Measurements from ENCODE around the gene ZDHHC20.

ZDHHC20 gene, protein sequence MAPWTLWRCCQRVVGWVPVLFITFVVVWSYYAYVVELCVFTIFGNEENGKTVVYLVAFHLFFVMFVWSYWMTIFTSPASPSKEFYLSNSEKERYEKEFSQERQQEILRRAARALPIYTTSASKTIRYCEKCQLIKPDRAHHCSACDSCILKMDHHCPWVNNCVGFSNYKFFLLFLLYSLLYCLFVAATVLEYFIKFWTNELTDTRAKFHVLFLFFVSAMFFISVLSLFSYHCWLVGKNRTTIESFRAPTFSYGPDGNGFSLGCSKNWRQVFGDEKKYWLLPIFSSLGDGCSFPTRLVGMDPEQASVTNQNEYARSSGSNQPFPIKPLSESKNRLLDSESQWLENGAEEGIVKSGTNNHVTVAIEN

DNA sequence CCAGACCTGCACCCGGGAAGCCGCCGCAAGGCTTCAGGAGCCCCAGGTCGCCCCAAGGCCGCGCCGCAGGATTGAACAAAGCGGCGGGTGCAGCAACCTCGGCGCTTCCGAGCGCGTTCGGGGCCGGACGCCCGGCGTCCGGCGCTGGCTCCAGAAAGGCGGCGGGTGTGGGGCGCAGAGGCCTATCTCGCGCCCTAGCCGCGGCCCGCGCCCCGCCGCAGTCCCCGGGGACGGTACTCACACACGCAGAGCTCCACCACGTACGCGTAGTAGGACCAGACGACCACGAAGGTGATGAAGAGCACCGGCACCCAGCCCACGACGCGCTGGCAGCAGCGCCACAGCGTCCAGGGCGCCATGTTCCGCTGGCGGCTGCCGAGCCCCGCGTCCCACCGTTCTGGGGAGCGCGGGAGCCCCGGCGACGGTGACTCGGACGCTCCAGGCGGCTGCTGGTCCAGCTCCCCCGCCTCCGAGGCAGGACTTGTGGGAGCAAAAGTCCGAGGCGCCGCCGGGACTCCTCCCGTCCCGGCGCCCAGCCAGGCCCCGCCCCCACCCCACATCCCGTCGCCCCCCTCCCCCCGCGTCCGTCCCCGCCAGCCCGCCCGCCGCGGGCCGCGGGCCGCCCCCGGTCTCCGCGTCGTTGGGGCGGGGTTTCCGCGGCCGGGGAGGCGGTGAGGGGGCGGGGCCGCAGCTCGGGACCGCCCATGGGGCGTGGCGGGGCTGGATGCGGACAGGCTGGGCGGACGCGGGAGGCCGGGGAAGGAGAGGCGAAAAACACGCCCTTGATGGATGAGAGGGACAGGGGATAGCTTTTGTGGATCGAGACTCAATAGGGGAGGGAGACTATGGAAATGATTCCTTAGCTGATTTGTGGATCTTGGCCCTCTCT, at the start of gene ZDHHC20:
ZDHHC20 (minus strand) TSS at position 491 of the 889 bp plus-strand sequence; CDS start at position 359, 132 bp downstream.
- H3K9me2 ChIP-seq (replicated peaks; ENCODE audit: control insufficient read depth, low read length), result no peaks in the 10 kb centered on the region
- no peaks in the 10 kb centered on the region for H3F3A ChIP-seq (ENCODE audit: control insufficient read depth, insufficient read depth)
- peaks cover 20% of the 10 kb centered on the region for H3K4me1 ChIP-seq (ENCODE audit: control insufficient read depth, low read length)
- peak within 1 kb of the TSS; percentile 72 for H3K27ac ChIP-seq (ENCODE audit: low read depth, low read length)
- H3K27me3 ChIP-seq (ENCODE audit: control insufficient read depth, low read length), result no peaks in the 10 kb centered on the region
- TF ChIP-seq, protein P1, sequence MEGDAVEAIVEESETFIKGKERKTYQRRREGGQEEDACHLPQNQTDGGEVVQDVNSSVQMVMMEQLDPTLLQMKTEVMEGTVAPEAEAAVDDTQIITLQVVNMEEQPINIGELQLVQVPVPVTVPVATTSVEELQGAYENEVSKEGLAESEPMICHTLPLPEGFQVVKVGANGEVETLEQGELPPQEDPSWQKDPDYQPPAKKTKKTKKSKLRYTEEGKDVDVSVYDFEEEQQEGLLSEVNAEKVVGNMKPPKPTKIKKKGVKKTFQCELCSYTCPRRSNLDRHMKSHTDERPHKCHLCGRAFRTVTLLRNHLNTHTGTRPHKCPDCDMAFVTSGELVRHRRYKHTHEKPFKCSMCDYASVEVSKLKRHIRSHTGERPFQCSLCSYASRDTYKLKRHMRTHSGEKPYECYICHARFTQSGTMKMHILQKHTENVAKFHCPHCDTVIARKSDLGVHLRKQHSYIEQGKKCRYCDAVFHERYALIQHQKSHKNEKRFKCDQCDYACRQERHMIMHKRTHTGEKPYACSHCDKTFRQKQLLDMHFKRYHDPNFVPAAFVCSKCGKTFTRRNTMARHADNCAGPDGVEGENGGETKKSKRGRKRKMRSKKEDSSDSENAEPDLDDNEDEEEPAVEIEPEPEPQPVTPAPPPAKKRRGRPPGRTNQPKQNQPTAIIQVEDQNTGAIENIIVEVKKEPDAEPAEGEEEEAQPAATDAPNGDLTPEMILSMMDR (IDR thresholded peaks at IDR 0.05; ENCODE audit: low read depth, low read length, poor library complexity, severe bottlenecking), result no peak
- TF ChIP-seq EZH2phosphoT487 (IDR thresholded peaks at IDR 0.05; ENCODE audit: borderline replicate concordance, low read length), result no peak
- peaks cover 7% of the 10 kb centered on the region; the same call in 1 of the 2 replicates for H4K20me1 ChIP-seq (ENCODE audit: control insufficient read depth, insufficient read depth, low read depth, low read length)
- H3K4me2 ChIP-seq (ENCODE audit: low read length), result peak within 1 kb of the TSS; percentile 77
- peaks cover 12% of the 10 kb centered on the region; the same call in 1 of the 2 replicates for H3K36me3 ChIP-seq (ENCODE audit: control insufficient read depth, low read length)
- peaks cover 50% of the 10 kb centered on the region for H3K79me2 ChIP-seq (ENCODE audit: control insufficient read depth, low read length)
- no peaks in the 10 kb centered on the region for H3K9me3 ChIP-seq (ENCODE audit: control insufficient read depth, insufficient read depth, low read length)
- H3K4me3 ChIP-seq (ENCODE audit: low read length), result peak within 1 kb of the TSS; percentile 92

DNA sequence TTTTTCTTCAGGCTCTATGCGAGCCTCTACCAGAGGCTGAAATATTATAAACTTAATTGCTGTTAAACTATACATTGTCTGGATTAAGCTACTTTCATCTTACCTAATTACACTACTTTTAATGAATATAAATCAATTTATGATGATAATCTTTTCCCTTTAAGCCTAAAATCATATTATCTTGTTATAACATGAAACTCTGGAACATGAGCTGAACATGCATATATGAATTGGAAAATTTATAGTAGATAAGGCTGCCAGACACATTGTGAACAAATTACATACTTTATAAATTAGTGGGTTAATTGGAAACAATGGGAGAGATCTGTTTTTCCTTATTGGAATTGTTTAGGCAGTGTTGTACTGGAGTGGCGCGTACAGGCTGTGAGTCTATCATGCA, 45.3 kb upstream of the ZDHHC20 start:
- Histone ChIP-seq H3K27me3 (ENCODE audit: control insufficient read depth, low read length) (no peaks in the 10 kb centered on the region), H3K4me3 (ENCODE audit: low read length) (no peak overlapping the region), H3K4me2 (ENCODE audit: low read length) (no peak overlapping the region), H3K79me2 (ENCODE audit: control insufficient read depth, low read length) (no peaks in the 10 kb centered on the region), H3K9me3 (ENCODE audit: control insufficient read depth, insufficient read depth, low read length) (no peaks in the 10 kb centered on the region), H4K20me1 (ENCODE audit: control insufficient read depth, insufficient read depth, low read depth, low read length) (no peaks in the 10 kb centered on the region), H3K9me2 (replicated peaks; ENCODE audit: control insufficient read depth, low read length) (no peaks in the 10 kb centered on the region), H3K36me3 (ENCODE audit: control insufficient read depth, low read length) (peaks cover 26% of the 10 kb centered on the region), H3K4me1 (ENCODE audit: control insufficient read depth, low read length) (no peaks in the 10 kb centered on the region), H3F3A (ENCODE audit: control insufficient read depth, insufficient read depth) (no peaks in the 10 kb centered on the region), H3K27ac (ENCODE audit: low read depth, low read length) (no peak overlapping the region)
- TF ChIP-seq EZH2phosphoT487 (IDR thresholded peaks at IDR 0.05; ENCODE audit: borderline replicate concordance, low read length), result no peak
- TF ChIP-seq, protein P1 (IDR thresholded peaks at IDR 0.05; ENCODE audit: low read depth, low read length, poor library complexity, severe bottlenecking), result no peak

DNA sequence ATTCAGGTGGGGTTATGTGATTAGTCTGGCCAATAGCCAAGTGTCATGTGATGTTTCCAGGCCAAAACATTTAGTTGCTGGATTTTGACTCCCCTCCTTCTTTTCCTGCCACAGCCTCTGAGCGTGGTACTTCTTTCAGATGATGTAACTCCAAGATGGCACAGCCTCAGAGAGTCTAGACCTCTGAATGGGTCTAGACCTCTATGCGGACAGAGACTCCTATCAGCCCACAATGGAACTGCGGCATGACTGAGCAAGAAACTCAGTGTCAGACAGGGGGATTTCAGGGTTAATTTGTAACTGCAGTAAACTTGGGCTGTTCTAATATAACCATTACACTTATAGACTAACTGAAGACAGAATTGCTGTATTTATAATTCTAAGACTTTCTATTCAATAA, 42.6 kb upstream of the ZDHHC20 start:
- H3F3A ChIP-seq (ENCODE audit: control insufficient read depth, insufficient read depth), result no peaks in the 10 kb centered on the region
- no peaks in the 10 kb centered on the region for H3K79me2 ChIP-seq (ENCODE audit: control insufficient read depth, low read length)
- H3K27me3 ChIP-seq (ENCODE audit: control insufficient read depth, low read length), result no peaks in the 10 kb centered on the region
- no peaks in the 10 kb centered on the region for H4K20me1 ChIP-seq (ENCODE audit: control insufficient read depth, insufficient read depth, low read depth, low read length)
- no peaks in the 10 kb centered on the region for H3K4me1 ChIP-seq (ENCODE audit: control insufficient read depth, low read length)
- peaks cover 24% of the 10 kb centered on the region for H3K36me3 ChIP-seq (ENCODE audit: control insufficient read depth, low read length)
- no peak for TF ChIP-seq EZH2phosphoT487 (IDR thresholded peaks at IDR 0.05; ENCODE audit: borderline replicate concordance, low read length)
- TF ChIP-seq, protein P1 (IDR thresholded peaks at IDR 0.05; ENCODE audit: low read depth, low read length, poor library complexity, severe bottlenecking), result no peak
- no peaks in the 10 kb centered on the region for H3K9me3 ChIP-seq (ENCODE audit: control insufficient read depth, insufficient read depth, low read length)
- no peak overlapping the region for H3K4me3 ChIP-seq (ENCODE audit: low read length)
- H3K4me2 ChIP-seq (ENCODE audit: low read length), result no peak overlapping the region
- no peaks in the 10 kb centered on the region for H3K9me2 ChIP-seq (replicated peaks; ENCODE audit: control insufficient read depth, low read length)
- no peak overlapping the region for H3K27ac ChIP-seq (ENCODE audit: low read depth, low read length)

All from DOHH2 (cell line).